Colonic mucosa (tissue), 4 donors: ENCODE measurements around the gene OTOP1. TPM values are rescaled to one million over a fixed set of nuclear protein-coding genes. Genes with fewer than 3 reads are reported as not detected.
"Not testable (repeated sequence)": the region's sequence is repeated elsewhere in the genome, so short reads cannot be mapped to it uniquely, and the experiment has no call there.

Experiments
- DNase-seq: peaks from one replicate; pipeline ENCODE4 v3.0.0-alpha.2; 2020
- H3K27ac ChIP-seq: fragments of 200-600 bp; one replicate; pipeline ENCODE4 v1.8.0; 2021
- H3K27me3 ChIP-seq: fragments of 200-600 bp; one replicate; pipeline ENCODE4 v1.8.0; 2021
- H3K36me3 ChIP-seq: fragments of 200-600 bp; one replicate; pipeline ENCODE4 v1.8.0; 2021
- H3K4me1 ChIP-seq: fragments of 200-600 bp; one replicate; pipeline ENCODE4 v1.8.0; 2021; ENCODE audit warnings: mild to moderate bottlenecking
- H3K4me3 ChIP-seq: fragments of 200-600 bp; one replicate; pipeline ENCODE4 v1.8.0; 2021
- H3K9ac ChIP-seq, 2 donors: one replicate each; pipeline ENCODE4 v1.7.0; 2013; ENCODE audit warnings: control low read depth in 2 of 2, low read depth in 2 of 2, low read length in 2 of 2
- H3K9me3 ChIP-seq: fragments of 200-600 bp; one replicate; pipeline ENCODE4 v1.8.0; 2021
- CTCF ChIP-seq: fragments of 200-600 bp; IDR thresholded peaks from one replicate; pipeline ENCODE4 v1.8.0; 2022; ENCODE audit warnings: antibody characterized with exemption, mild to moderate bottlenecking
- intact Hi-C: fragments of 100-400 bp; cut with DNase I; formaldehyde crosslinking; loops from one replicate; pipeline ENCODE4 v1.14.1; 2022
- total RNA-seq, 2 donors: library from RNA; stranded (reverse); fragmentation: NEBNext Ultra II Directional in 1 of 2; extraction: Animal tissue kit (Norgen Biotek cat#: 25700) in 1 of 2; gene quantifications; one replicate each; pipeline ENCODE4 v1.2.1, GENCODE V29; 2021
- donor health status: healthy.
- donor health status: DM: no; HTN: no; CAD: no.
- donor health status: DM: no; HTN: no; CAD: no.

Gene OTOP1
- total RNA-seq, 2 donors from 2014 or later = not detected

- Histone ChIP-seq H3K9ac (no peak overlapping the region), H3K4me3 (no peak overlapping the region), H3K27ac (no peak overlapping the region), H3K4me1 (no peaks in the 10 kb centered on the region), H3K27me3 (no peaks in the 10 kb centered on the region), H3K9me3 (no peaks in the 10 kb centered on the region), H3K36me3 (no peaks in the 10 kb centered on the region)
- DNase-seq = no peak
- intact Hi-C loops = no loop called here
- TF ChIP-seq CTCF = no peak
Measured at GRCh38 chr4:4256799-4257198, 30.1 kb upstream of the OTOP1 start.

GRCh38 chr4:4254666-4255065 is 27.9 kb upstream of the OTOP1 start:
- TF ChIP-seq CTCF = no peak
- no peaks in the 10 kb centered on the region for H3K27me3 ChIP-seq
- no peak overlapping the region for H3K27ac ChIP-seq
- no peaks in the 10 kb centered on the region for H3K4me1 ChIP-seq
- H3K9me3 ChIP-seq = no peaks in the 10 kb centered on the region
- H3K4me3 ChIP-seq = no peak overlapping the region
- intact Hi-C loops = loop anchor here (5.0 kb wide), 1 partner anchor 83 kb away; no protein-coding TSS in a partner anchor
- no peaks in the 10 kb centered on the region for H3K36me3 ChIP-seq
- no peak overlapping the region for H3K9ac ChIP-seq
- DNase-seq = no peak

GRCh38 chr4:4254199-4254598 is 27.5 kb upstream of the OTOP1 start:
- no peak overlapping the region for H3K9ac ChIP-seq
- no peaks in the 10 kb centered on the region for H3K27me3 ChIP-seq
- TF ChIP-seq CTCF = no peak
- H3K36me3 ChIP-seq = no peaks in the 10 kb centered on the region
- no peak overlapping the region for H3K27ac ChIP-seq
- H3K4me1 ChIP-seq = no peaks in the 10 kb centered on the region
- intact Hi-C loops = loop anchor here (5.0 kb wide), 1 partner anchor 83 kb away; no protein-coding TSS in a partner anchor
- DNase-seq = no peak
- H3K4me3 ChIP-seq = no peak overlapping the region
- no peaks in the 10 kb centered on the region for H3K9me3 ChIP-seq

- intact Hi-C loops = loop anchor here (5.0 kb wide), 2 partner anchors 37 to 87 kb away; no protein-coding TSS in a partner anchor
- TF ChIP-seq CTCF = no peak
- Histone ChIP-seq H3K4me3 (no peak overlapping the region), H3K4me1 (peaks cover 11% of the 10 kb centered on the region), H3K27ac (no peak overlapping the region), H3K36me3 (peaks cover 2% of the 10 kb centered on the region), H3K9me3 (no peaks in the 10 kb centered on the region), H3K9ac (no peak overlapping the region), H3K27me3 (no peaks in the 10 kb centered on the region)
- DNase-seq = no peak
Measured at GRCh38 chr4:4249866-4250265, 23.1 kb upstream of the OTOP1 start.

- H3K27me3 ChIP-seq, H3K9me3 ChIP-seq, H3K4me3 ChIP-seq, DNase-seq, H3K36me3 ChIP-seq, H3K9ac ChIP-seq: not testable (repeated sequence)
- Histone ChIP-seq H3K27ac (peak overlapping the region; percentile 93), H3K4me1 (peaks cover 11% of the 10 kb centered on the region)
- intact Hi-C loops = loop anchor here (5.0 kb wide), 1 partner anchor 38 kb away; no protein-coding TSS in a partner anchor
Measured at GRCh38 chr4:4249342-4249741, 22.6 kb upstream of the OTOP1 start.

GRCh38 chr4:4248885-4249203 is 22.1 kb upstream of the OTOP1 start:
- TF ChIP-seq CTCF = no peak
- Histone ChIP-seq H3K9me3 (no peaks in the 10 kb centered on the region), H3K27me3 (no peaks in the 10 kb centered on the region), H3K27ac (peak overlapping the region; percentile 93), H3K9ac (peak overlapping the region; percentile 89 to 95), H3K4me3 (peak overlapping the region; percentile 98), H3K4me1 (peaks cover 11% of the 10 kb centered on the region), H3K36me3 (peaks cover 5% of the 10 kb centered on the region)
- no peak for DNase-seq
- intact Hi-C loops = loop anchor here (5.0 kb wide), 1 partner anchor 38 kb away; no protein-coding TSS in a partner anchor
